Neural cell (in vitro differentiated cells): ENCODE measurements around the gene LMO2. TPM values are rescaled to one million over a fixed set of nuclear protein-coding genes. Genes with fewer than 3 reads are reported as not detected.

Experiments used
- H2AFZ ChIP-seq: fragments of 200-600, 300-800 bp; sonication (generic), shearing (Covaris generic); 2 replicates; pipeline ENCODE4 v1.6.0; 2014; ENCODE audit warnings: low read depth, mild to moderate bottlenecking, antibody characterized with exemption, low read length, moderate library complexity
- H3F3A ChIP-seq: fragments of 200-600 bp; shearing (Covaris generic); 2 replicates; pipeline ENCODE4 v1.6.1; 2016; ENCODE audit warnings: mild to moderate bottlenecking, moderate library complexity, mixed read lengths, antibody characterized with exemption, low read length; ENCODE audit not compliant: insufficient read depth, poor library complexity, severe bottlenecking
- H3K27ac ChIP-seq: fragments of 200-600, 300-800 bp; sonication (generic), shearing (Covaris generic); 2 replicates; pipeline ENCODE4 v1.5.1; 2014; ENCODE audit warnings: mild to moderate bottlenecking, low read length, moderate library complexity
- H3K27me3 ChIP-seq: fragments of 300-800, 200-600 bp; sonication (generic), shearing (Covaris generic); 2 replicates; pipeline ENCODE4 v1.6.0; 2014; ENCODE audit warnings: mild to moderate bottlenecking, low read depth, low read length, moderate library complexity; ENCODE audit not compliant: insufficient read depth
- H3K36me3 ChIP-seq: fragments of 300-800, 200-600 bp; sonication (generic), shearing (Covaris generic); 2 replicates; pipeline ENCODE4 v1.5.1; 2014; ENCODE audit warnings: mild to moderate bottlenecking, antibody characterized with exemption, low read length, moderate library complexity; ENCODE audit not compliant: insufficient read depth
- H3K4me2 ChIP-seq: fragments of 300-800, 200-600 bp; sonication (generic), shearing (Covaris generic); 2 replicates; pipeline ENCODE4 v1.6.0; 2014; ENCODE audit warnings: mild to moderate bottlenecking, low read length
- H3K4me3 ChIP-seq: fragments of 300-800, 200-600 bp; sonication (generic), shearing (Covaris generic); 2 replicates; pipeline ENCODE4 v1.5.1; 2014; ENCODE audit warnings: mild to moderate bottlenecking, low read length, moderate library complexity
- H3K79me2 ChIP-seq: fragments of 200-600 bp; shearing (Covaris generic); replicated peaks from 2 replicates; pipeline ENCODE4 v1.6.0; 2014; ENCODE audit warnings: mild to moderate bottlenecking, low read length, moderate library complexity; ENCODE audit not compliant: insufficient read depth
- H3K9ac ChIP-seq: fragments of 300-800, 200-600 bp; sonication (generic), shearing (Covaris generic); 2 replicates; pipeline ENCODE4 v1.6.1; 2016; ENCODE audit warnings: mild to moderate bottlenecking, low read length, mixed read lengths
- H3K9me2 ChIP-seq: fragments of 200-600 bp; shearing (Covaris generic); 2 replicates; pipeline ENCODE4 v1.6.1; 2016; ENCODE audit warnings: mild to moderate bottlenecking, low read length, mixed read lengths; ENCODE audit not compliant: insufficient read depth
- H3K9me3 ChIP-seq: fragments of 200-600, 300-800 bp; sonication (generic), shearing (Covaris generic); 2 replicates; pipeline ENCODE4 v1.6.1; 2016; ENCODE audit warnings: mild to moderate bottlenecking, mixed run types, low read length, moderate library complexity, mixed read lengths
- H4K20me1 ChIP-seq: fragments of 200-600 bp; shearing (Covaris generic); 2 replicates; pipeline ENCODE4 v1.6.1; 2016; ENCODE audit warnings: mild to moderate bottlenecking, mixed run types; ENCODE audit not compliant: insufficient read depth
- EP300 ChIP-seq: fragments of 450-650 bp; conservative IDR thresholded peaks from 2 replicates; pipeline ENCODE4 v1.6.1; 2014; ENCODE audit warnings: antibody characterized with exemption, mild to moderate bottlenecking, moderate library complexity; ENCODE audit not compliant: poor library complexity, severe bottlenecking
- EZH2 ChIP-seq: fragments of 200-600, 300-800 bp; shearing (Covaris generic), sonication (generic); IDR thresholded peaks from 2 replicates; pipeline ENCODE4 v1.6.1; 2014; ENCODE audit warnings: antibody characterized with exemption, low read length, borderline replicate concordance, mild to moderate bottlenecking; ENCODE audit not compliant: insufficient read depth, poor library complexity, severe bottlenecking
- MXI1 ChIP-seq: fragments of 450-650 bp; conservative IDR thresholded peaks from 2 replicates; pipeline ENCODE4 v1.6.1; 2014; ENCODE audit warnings: antibody characterized with exemption, mild to moderate bottlenecking; ENCODE audit not compliant: poor library complexity, severe bottlenecking
- POLR2AphosphoS5 ChIP-seq: IDR thresholded peaks from 2 replicates; pipeline ENCODE4 v1.6.1; 2012
- RAD21 ChIP-seq: fragments of 450-650 bp; conservative IDR thresholded peaks from 2 replicates; pipeline ENCODE4 v1.6.1; 2014; ENCODE audit warnings: antibody characterized with exemption, mild to moderate bottlenecking, moderate library complexity
- SMC3 ChIP-seq: fragments of 450-650 bp; conservative IDR thresholded peaks from 2 replicates; pipeline ENCODE4 v1.6.1; 2014; ENCODE audit warnings: antibody characterized with exemption, mild to moderate bottlenecking, moderate library complexity; ENCODE audit not compliant: poor library complexity
- TAF1 ChIP-seq: IDR thresholded peaks from 2 replicates; pipeline ENCODE4 v1.6.1; 2012; ENCODE audit warnings: low read depth
- polyA plus RNA-seq: library from polyadenylated mRNA; depleted of rRNA; stranded (reverse); fragments of >200 nt; gene quantifications from 2 replicates; pipeline ENCODE4 v1.2.3, GENCODE V29; 2014
- TF ChIP-seq, protein P1 (sequence below): IDR thresholded peaks from 2 replicates; pipeline ENCODE4 v1.6.1; 2012; ENCODE audit warnings: borderline replicate concordance
- TF ChIP-seq, protein P2 (sequence below): fragments of 450-650 bp; IDR thresholded peaks from 2 replicates; pipeline ENCODE4 v1.5.1; 2014; ENCODE audit warnings: antibody characterized with exemption, mild to moderate bottlenecking, moderate library complexity; ENCODE audit not compliant: poor library complexity, severe bottlenecking

LMO2 gene
- polyA plus RNA-seq, 1 donor from 2014 or later = 33.2 TPM

DNA sequence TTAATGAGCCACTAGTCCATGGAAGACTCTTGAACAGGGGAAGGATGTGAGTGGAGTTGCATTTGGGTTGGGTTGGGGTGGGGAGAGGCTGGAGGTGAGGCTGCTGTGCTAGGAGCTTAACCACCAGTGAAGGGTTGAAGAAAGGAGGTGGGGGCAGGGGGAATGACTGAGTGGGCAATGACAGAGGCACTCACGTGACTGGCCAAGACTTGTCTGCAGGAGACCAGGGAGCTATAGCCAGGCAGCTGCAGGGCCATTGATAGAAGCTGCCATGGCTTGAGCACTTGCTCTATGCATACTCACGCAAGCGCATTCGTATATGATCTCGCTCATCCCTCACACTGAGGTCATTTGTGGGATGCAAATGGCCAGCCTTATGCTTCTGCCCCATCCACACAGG is 4.0 kb downstream of the LMO2 start:
- Histone ChIP-seq H3K27me3 (no peaks in the 10 kb centered on the region), H3K4me2 (no peak overlapping the region), H3F3A (no peaks in the 10 kb centered on the region), H3K9me3 (no peaks in the 10 kb centered on the region), H2AFZ (no peak overlapping the region), H3K9ac (no peak overlapping the region), H4K20me1 (no peaks in the 10 kb centered on the region), H3K4me3 (no peak overlapping the region), H3K9me2 (no peaks in the 10 kb centered on the region), H3K36me3 (no peaks in the 10 kb centered on the region), H3K79me2 (no peaks in the 10 kb centered on the region), H3K27ac (no peak overlapping the region)
- TF ChIP-seq, protein P1, sequence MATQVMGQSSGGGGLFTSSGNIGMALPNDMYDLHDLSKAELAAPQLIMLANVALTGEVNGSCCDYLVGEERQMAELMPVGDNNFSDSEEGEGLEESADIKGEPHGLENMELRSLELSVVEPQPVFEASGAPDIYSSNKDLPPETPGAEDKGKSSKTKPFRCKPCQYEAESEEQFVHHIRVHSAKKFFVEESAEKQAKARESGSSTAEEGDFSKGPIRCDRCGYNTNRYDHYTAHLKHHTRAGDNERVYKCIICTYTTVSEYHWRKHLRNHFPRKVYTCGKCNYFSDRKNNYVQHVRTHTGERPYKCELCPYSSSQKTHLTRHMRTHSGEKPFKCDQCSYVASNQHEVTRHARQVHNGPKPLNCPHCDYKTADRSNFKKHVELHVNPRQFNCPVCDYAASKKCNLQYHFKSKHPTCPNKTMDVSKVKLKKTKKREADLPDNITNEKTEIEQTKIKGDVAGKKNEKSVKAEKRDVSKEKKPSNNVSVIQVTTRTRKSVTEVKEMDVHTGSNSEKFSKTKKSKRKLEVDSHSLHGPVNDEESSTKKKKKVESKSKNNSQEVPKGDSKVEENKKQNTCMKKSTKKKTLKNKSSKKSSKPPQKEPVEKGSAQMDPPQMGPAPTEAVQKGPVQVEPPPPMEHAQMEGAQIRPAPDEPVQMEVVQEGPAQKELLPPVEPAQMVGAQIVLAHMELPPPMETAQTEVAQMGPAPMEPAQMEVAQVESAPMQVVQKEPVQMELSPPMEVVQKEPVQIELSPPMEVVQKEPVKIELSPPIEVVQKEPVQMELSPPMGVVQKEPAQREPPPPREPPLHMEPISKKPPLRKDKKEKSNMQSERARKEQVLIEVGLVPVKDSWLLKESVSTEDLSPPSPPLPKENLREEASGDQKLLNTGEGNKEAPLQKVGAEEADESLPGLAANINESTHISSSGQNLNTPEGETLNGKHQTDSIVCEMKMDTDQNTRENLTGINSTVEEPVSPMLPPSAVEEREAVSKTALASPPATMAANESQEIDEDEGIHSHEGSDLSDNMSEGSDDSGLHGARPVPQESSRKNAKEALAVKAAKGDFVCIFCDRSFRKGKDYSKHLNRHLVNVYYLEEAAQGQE = no peak
- TF ChIP-seq RAD21 (no peak), TAF1 (no peak), EZH2 (no peak), MXI1 (no peak), EP300 (no peak), SMC3 (no peak), POLR2AphosphoS5 (no peak)
- TF ChIP-seq, protein P2, sequence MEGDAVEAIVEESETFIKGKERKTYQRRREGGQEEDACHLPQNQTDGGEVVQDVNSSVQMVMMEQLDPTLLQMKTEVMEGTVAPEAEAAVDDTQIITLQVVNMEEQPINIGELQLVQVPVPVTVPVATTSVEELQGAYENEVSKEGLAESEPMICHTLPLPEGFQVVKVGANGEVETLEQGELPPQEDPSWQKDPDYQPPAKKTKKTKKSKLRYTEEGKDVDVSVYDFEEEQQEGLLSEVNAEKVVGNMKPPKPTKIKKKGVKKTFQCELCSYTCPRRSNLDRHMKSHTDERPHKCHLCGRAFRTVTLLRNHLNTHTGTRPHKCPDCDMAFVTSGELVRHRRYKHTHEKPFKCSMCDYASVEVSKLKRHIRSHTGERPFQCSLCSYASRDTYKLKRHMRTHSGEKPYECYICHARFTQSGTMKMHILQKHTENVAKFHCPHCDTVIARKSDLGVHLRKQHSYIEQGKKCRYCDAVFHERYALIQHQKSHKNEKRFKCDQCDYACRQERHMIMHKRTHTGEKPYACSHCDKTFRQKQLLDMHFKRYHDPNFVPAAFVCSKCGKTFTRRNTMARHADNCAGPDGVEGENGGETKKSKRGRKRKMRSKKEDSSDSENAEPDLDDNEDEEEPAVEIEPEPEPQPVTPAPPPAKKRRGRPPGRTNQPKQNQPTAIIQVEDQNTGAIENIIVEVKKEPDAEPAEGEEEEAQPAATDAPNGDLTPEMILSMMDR = no peak

DNA sequence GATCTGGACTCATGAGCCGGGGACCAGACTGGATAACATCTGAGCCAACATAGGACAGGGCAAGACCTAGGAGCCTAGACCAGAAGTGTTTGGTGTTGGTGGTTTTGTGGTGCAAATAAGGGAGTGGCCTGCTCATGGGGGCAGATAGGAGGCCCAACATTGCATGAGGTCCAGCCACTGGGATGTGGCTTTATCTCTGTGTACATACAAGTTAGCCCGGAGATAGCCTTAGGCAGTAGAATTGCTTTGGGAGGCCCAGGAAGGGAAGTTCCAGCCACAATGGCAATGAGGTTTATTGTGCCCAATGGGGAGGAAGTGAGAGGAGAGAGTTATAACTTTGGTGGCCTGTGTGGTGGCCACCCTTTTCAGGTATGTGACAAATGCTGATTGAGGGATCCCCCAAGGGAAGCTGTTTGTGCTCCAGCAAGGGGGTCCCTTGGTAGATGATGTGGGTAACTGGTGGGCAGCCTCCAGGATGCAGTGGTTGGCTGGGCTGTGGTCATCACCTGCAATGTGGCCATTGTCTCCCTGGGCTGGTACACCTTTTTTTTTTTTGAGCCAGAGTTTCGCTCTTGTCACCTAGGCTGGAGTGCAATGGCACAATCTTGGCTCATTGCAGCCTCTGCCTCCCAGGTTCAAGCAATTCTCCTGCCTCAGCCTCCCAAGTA is 6.4 kb downstream of the LMO2 start:
- no peaks in the 10 kb centered on the region for H3K9me2 ChIP-seq
- H3K4me3 ChIP-seq = no peak overlapping the region
- H3K4me2 ChIP-seq = no peak overlapping the region
- H2AFZ ChIP-seq = no peak overlapping the region
- H3K27me3 ChIP-seq = no peaks in the 10 kb centered on the region
- no peaks in the 10 kb centered on the region for H4K20me1 ChIP-seq
- TF ChIP-seq POLR2AphosphoS5 = no peak
- no peak for TF ChIP-seq MXI1
- TF ChIP-seq RAD21 = no peak
- TF ChIP-seq EZH2 = no peak
- H3K36me3 ChIP-seq = no peaks in the 10 kb centered on the region
- no peak overlapping the region for H3K27ac ChIP-seq
- no peaks in the 10 kb centered on the region for H3K79me2 ChIP-seq
- no peaks in the 10 kb centered on the region for H3K9me3 ChIP-seq
- H3K9ac ChIP-seq = no peak overlapping the region
- H3F3A ChIP-seq = no peaks in the 10 kb centered on the region
